ENCODE results near the gene FBXL19. TPM values are rescaled to one million over a fixed set of nuclear protein-coding genes. Genes with fewer than 3 reads are reported as not detected.

The FBXL19 gene
- total and polyA plus RNA-seq, 2 of the 13 experiments (the other 11 are each of a cell fraction or from before 2014, with no cell fraction given), result 6.0 to 13.7 TPM

DNA sequence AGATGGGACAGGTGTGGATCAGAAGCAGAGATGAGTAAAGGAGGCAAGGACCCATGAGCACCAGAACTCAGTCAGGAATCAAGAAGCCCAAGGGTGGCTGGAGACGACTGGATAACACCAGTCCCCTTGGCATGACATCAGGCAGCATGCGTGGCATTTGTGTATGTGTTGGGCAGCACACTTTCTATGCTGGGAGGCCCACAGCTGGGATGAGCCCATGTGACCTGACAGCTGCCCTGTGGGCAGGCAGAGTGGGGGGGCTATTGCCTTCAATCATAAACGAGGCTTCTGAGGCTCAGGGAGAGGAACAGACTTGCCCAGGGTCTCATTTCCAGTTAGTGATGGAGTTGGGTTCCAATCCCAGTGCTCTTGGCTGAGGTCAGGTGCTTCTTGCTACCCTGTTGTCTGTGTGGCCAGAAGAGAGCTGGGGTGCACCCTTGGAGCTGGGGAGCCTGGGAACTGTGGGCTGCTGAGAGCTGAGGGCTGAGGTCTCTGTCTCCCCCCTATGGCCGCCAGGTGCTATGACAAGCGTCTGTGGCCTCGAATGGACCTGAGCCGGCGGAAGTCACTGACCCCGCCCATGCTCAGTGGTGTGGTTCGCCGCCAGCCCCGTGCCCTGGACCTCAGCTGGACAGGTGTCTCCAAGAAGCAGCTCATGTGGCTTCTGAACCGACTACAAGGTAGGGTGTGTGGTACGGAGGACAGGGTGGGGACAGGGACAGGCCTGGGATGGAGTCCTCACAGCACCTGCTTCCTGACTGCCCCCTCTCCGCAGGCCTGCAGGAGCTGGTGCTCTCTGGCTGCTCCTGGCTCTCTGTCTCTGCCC, 18.4 kb downstream of the FBXL19 start (continued):
- TF ChIP-seq ZHX1 (CRISPR knock-in tag; IDR thresholded peaks at IDR 0.05; ENCODE audit: low read depth), result no peak
- TF ChIP-seq NR2F1 (CRISPR knock-in tag; IDR thresholded peaks at IDR 0.05), result no peak
- TF ChIP-seq NPAS2 (CRISPR knock-in tag; IDR thresholded peaks at IDR 0.05; ENCODE audit: borderline replicate concordance), result no peak
- TF ChIP-seq GATAD2A (CRISPR knock-in tag; IDR thresholded peaks at IDR 0.05), result peak; percentile 49; the same call in 1 of the 2 replicates
- TF ChIP-seq, protein P1, sequence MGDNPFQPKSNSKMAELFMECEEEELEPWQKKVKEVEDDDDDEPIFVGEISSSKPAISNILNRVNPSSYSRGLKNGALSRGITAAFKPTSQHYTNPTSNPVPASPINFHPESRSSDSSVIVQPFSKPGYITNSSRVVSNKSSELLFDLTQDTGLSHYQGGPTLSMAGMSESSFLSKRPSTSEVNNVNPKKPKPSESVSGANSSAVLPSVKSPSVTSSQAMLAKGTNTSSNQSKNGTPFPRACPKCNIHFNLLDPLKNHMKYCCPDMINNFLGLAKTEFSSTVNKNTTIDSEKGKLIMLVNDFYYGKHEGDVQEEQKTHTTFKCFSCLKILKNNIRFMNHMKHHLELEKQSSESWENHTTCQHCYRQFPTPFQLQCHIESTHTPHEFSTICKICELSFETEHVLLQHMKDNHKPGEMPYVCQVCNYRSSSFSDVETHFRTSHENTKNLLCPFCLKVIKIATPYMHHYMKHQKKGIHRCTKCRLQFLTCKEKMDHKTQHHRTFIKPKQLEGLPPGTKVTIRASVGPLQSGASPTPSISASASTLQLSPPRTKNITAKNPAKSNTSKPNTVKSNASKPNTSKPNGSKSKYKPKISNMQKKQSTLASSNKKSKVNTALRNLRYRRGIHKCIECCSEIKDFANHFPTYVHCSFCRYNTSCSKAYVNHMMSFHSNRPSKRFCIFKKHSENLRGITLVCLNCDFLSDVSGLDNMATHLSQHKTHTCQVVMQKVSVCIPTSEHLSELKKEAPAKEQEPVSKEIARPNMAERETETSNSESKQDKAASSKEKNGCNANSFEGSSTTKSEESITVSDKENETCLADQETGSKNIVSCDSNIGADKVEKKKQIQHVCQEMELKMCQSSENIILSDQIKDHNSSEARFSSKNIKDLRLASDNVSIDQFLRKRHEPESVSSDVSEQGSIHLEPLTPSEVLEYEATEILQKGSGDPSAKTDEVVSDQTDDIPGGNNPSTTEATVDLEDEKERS (CRISPR knock-in tag; IDR thresholded peaks at IDR 0.05), result peak; percentile 74; the same call in 1 of the 2 replicates
- TF ChIP-seq, protein P2, sequence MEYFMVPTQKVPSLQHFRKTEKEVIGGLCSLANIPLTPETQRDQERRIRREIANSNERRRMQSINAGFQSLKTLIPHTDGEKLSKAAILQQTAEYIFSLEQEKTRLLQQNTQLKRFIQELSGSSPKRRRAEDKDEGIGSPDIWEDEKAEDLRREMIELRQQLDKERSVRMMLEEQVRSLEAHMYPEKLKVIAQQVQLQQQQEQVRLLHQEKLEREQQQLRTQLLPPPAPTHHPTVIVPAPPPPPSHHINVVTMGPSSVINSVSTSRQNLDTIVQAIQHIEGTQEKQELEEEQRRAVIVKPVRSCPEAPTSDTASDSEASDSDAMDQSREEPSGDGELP (IDR thresholded peaks at IDR 0.05; ENCODE audit: borderline replicate concordance, low read depth), result peak; percentile 26
- TF ChIP-seq NR2F6 (IDR thresholded peaks at IDR 0.05), result no peak
- no peak for TF ChIP-seq NR2F6 (CRISPR knock-in tag; IDR thresholded peaks at IDR 0.05)
- no peak for TF ChIP-seq ZNF326 (CRISPR knock-in tag; IDR thresholded peaks at IDR 0.05; ENCODE audit: borderline replicate concordance)
- TF ChIP-seq HIC2 (CRISPR knock-in tag; IDR thresholded peaks at IDR 0.05; ENCODE audit: low read depth), result no peak
- no peak for TF ChIP-seq NCOA1 (CRISPR knock-in tag; IDR thresholded peaks at IDR 0.05)
- TF ChIP-seq ZBTB10 (CRISPR knock-in tag; IDR thresholded peaks at IDR 0.05; ENCODE audit: borderline replicate concordance), result peak; percentile 36; the same call in 1 of the 2 replicates
- TF ChIP-seq ZNF576 (CRISPR knock-in tag; IDR thresholded peaks at IDR 0.05), result peak; percentile 97
- peak; percentile 62; the same call in 1 of the 2 replicates for TF ChIP-seq KDM2A (CRISPR knock-in tag; IDR thresholded peaks at IDR 0.05; ENCODE audit: borderline replicate concordance, low read depth)
- no peak for TF ChIP-seq ZBTB21 (CRISPR knock-in tag; IDR thresholded peaks at IDR 0.05)
- TF ChIP-seq TSC22D2 (CRISPR knock-in tag; IDR thresholded peaks at IDR 0.05; ENCODE audit: borderline replicate concordance), result no peak
- TF ChIP-seq AHR (CRISPR knock-in tag; IDR thresholded peaks at IDR 0.05), result 0 out of 2 replicates have a peak, but pooled peaks have one; percentile 6

Data from HepG2 (cell line).